Measurements from ENCODE around the gene CYRIA.

Gene CYRIA

DNA sequence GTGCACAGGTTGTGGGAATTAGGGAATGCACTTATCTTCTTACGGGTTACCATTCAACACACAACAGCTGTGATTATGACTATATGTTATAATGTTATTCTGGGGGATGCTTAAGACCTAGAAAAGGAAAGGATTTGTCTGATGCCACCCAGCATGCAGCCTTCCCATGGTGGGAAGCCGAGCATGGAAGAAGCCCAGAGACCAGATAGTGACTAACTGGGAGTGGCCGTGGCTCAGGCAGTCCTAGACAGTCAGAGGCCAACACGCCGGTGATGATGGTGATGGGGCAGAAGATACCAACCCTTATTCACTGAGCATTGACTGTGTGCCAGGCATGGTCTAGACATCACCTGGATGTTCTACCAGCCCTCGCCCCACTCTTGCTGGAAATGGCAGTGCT, 35.9 kb downstream of the CYRIA start:
- DNase-seq (ENCODE audit: low read depth), result no peak

DNA sequence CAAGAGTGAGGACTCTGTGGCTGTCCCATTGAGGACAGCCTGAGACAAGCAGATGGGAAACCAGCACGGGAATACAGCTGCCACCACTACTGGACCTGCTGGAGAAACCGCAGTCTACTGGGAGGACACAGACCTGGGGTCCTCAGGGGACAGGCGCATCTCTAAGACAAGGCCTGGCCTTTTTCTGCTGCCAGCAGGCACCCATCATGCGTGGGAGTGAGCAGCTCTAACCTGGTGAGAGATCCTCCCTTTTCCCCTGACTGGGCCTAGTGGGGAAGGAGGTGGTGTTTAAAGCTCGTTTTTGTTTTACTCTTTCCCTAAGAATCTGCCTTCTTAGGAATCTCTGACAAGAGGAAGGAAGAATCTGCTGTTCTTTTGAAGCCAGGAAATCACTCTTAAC, 36.6 kb downstream of the CYRIA start:
- DNase-seq (ENCODE audit: low read depth), result no peak

DNA sequence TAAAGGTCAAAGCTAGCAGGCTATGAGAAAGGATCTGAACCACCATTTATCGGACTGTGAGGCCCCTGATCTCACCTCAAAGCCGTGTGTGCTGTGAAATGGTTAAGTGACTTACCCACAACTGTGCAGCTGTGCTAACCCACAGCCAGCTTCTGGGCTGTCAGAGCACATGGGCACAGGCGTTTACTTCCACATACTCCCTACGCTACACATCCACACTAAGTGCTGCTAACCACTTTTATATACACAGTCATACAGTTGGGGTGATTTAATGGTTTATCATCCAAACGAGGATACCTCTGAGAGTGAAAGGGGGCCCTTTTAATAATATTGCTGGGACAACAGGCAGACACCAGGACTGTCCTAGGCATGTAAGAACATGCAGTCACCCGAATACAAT, 37.3 kb downstream of the CYRIA start:
- no peak for DNase-seq (ENCODE audit: low read depth)

DNA sequence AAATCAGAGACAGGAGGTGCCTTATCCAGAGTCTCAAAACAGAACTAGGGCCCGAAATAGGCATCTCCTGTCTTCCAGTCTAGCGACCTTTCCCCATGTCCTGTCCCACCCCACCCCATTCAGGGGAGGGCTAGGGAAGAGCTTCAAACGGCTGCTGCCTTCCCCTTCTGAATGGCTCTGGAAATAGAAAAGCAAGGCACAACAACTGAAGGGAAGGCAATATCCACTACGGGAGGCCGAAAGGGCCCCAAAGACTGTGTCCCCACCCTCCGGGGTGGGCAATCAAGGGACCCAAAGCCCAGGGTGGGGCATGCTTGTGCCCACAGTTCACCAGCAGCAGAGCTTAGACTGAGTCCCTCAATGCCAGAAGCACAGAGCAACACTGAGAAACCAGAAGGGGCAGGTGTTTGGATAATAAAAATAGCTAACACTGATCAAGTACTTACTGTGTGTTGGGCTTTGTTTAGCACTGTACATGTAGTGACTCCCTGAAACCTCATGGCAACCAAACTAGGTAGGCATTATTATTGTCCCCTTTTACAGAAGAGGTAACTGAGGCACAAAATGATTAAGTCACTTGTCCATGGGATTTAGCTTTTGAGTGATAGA, 38.5 kb downstream of the CYRIA start:
- no peak for DNase-seq (ENCODE audit: low read depth)

DNA sequence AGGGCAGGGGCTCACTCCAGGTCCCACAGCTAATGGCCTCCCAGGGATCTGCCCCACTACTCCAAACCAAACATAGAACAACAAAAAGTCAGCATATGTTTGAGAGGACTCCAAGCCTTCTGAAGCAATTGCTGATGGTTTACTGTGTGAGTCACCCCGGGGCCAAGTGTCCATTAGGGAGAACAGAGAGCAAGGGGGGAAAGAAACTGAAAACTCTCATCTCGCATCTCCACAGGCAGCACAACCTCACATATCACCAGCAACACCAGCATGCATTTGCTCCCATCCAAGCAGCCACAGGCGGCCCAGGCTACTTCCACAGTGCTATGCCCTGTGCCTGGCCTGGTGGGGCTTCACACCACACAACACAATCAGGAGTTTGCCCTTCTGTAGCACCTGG, 39.1 kb downstream of the CYRIA start:
- DNase-seq (ENCODE audit: low read depth), result no peak

DNA sequence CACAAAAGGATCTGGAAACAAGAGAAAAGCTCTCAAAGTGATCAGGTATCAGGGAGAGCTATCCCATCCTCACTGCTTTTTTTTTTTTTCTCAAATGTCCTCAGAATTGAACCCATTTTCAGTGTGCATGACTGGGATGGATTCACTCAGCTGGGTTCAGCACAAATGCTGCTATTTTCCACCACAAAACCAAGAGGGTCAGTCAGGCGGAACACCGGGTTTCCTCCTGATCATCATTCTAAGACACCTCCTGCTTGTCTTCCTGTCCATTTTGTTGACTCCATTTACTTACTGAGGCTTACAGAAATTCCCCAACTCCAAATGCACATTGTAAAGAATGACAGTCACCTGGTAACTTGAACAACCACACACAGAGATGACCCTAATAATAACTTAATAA, 39.9 kb downstream of the CYRIA start:
- DNase-seq (ENCODE audit: low read depth), result no peak

DNA sequence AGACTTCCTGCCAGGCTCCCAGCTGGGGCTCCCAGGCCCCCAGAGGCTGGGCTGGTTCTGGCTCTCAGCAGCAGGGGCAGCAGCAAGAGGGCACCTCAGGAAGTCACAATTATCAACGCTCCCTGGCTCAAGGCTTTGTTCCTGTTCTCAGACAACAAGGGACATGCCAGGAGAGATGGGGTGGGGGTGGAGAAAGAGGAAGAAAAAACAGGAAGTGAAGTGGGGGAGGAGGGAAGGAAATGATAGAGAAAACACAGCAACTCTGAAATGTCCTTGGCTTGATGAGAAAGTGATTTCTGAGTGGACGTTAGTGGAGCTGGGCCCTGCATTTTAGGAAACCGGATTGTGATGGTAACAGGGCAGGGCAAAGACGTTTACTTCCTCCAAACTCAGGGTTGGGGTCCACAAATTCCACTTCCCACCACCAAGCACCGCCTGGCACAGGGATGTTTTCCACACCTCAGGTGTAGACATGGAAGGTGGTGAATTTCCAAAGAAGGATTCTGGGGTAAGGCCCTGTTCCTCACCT, 40.4 kb downstream of the CYRIA start:
- peak; percentile 66 for DNase-seq (ENCODE audit: low read depth)

DNA sequence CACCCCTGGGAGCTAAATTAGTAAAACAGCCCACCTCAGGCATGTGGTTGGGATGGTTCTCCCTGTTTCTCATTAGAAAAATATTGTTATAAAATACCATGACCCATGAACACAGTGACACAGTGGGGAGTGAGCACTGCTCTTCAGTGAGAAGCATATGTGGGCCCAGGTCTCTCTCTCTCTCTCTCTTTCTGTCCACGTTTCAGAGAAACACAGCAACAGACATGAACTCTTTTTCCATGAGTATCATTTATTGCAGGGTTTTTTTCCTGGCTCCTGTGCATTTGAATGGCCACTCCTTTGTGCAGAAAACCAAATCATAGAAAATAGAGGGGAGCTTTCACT, 41.2 kb downstream of the CYRIA start:
- no peak for DNase-seq (ENCODE audit: low read depth)

DNA sequence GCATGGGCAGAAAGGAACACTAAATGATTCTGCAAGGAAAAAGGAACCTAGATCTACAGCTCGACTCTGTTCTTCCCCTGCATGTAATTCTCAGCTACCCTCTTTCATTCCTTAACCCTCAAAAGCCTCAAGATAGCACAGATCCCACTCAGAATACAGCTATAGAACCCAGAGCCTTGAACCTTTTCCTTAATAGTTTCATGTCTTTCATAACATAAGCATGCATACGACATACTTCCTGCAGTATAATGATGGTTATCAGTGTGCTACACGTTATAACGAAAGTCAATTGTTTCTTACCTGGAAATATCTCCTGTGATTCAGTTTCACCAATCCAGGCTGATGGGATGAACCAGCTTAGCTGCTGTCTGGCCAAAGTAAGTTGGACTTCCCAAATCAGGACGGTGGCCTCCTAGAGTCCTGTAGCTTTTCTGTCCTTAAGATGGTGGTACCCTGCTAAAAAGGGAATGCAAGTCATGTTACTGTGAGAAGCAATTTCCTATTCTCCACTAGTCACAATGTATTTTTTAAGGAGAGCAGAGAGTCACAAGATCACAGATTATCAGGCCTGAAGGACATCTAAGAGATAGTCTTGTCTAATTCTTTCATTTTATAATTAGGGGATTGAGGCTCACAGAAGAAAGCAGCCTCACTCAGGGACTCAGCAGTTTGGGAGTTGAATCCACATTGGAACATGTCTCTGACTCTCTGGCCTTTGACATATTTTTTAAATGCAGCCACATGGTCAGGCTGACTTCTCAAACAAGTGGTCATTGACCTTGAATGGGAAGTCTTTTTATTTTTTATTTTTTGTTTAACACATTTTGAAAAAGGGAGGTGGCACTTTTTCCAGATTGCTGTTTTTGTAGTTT, 41.8 kb downstream of the CYRIA start:
- DNase-seq (ENCODE audit: low read depth), result no peak

DNA sequence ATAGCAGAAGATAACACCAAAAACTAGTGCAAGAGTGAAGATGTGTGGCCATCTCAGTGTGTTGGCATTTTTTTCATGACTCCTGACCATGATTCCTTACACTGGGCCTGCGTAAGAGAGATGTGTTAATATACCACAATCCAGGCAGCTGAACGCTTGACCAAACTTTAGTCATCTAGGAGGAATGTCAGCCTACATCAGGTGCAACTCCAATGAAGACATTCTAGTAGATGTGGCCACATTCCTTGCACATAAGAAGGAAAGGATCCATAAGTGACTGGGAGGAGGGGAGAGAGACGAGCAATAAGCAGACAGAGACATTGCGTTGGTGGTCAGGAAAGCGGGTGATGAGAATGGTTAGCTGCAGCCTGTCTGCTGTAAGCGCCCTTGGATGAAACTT, 42.6 kb downstream of the CYRIA start:
- no peak for DNase-seq (ENCODE audit: low read depth)

DNA sequence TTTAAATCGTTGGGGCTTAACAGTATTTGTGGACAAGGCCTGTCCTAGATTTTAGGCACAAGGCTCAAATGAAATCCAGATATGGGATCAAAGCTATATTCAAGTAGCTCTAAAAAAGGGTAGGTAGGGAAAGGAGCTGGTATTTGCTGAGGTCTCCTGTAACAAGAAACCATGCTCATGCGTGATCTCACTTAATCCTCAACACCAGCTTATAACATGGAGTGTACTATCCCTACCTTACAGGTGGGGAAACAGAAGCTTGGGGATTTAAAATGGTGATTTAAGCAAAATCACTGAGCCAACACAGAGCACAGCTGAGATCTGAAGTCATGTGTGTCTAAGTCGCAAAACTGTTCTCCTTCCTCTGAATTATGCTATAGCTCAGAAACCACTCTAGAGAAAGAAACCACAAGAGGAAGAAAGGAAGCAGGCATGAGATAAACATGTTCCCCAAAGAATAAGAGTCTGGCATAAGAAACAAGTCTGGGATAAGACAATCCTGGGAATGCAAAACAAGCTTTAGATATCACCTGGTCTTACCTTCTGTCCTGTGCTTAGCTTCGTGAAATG, 43.1 kb downstream of the CYRIA start:
- no peak for DNase-seq (ENCODE audit: low read depth)

DNA sequence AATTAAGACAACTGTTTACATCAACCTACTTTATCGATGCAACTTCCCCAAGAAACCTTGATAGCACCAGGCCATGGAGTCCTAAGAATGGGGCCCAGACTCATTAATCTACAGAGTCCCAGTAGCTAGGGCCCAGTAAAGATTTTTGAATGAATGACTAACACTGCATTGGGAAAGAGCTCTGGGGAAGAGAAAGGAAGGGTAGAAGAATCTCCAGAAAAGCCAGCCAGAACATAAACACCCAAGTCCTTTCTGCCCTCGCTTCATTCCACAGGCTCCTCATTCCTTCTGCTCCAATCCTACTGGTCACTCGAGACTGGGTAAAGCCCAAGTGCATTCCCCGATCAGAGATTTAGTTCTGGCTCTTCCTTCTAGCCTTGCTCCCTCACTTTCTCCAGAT, 44.3 kb downstream of the CYRIA start:
- DNase-seq (ENCODE audit: low read depth), result no peak

DNA sequence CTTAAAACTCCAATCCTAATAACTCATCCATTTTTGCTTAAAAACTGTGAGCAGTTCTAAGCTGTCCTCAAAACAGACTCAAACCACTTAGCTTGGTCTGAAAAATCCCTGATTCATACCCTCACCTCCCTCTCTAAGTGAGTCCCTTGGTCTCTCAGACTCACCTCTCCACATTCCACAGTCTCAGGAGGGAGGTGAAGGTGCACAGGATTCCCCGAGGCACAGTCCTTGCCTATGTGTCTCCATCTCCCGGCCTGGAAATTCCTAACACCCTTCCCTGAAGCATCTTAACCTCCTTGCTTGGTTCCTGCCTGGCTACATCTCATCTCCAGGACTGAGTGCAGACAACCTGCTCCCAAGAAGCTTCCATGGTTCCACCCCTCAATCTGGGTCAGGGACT, 45.0 kb downstream of the CYRIA start:
- no peak for DNase-seq (ENCODE audit: low read depth)

DNA sequence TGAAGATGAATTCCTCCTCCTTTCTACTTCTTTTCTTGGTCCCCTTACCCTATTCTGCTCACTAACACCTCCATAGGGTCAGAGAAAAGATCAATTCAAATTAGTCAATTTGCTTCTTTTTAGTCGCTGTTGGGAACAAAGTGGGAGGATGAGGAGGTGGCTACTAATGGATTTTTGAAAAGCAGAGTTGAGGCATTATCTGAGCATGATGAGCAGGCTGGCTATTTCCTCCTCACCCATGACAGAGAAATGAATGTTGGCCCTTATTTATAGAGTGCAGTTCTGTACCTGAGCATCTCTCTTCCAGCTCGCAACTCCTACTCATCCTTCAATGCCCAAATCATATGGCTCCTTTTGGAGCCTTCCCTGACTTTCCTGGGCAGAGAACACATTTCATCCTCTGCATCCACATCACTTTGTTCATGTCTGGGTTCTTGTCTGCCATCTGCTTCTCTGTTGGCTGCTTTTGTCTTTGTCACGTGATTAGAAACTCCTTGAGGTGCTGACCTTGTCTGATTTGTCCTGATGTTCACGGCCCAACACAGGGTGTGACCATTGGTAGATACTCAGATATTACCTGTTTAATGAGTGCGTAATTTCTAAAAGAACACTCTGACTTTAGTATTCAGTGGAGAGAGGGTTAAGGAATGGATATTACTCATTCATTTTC, 45.9 kb downstream of the CYRIA start:
- no peak for DNase-seq (ENCODE audit: low read depth)

DNA sequence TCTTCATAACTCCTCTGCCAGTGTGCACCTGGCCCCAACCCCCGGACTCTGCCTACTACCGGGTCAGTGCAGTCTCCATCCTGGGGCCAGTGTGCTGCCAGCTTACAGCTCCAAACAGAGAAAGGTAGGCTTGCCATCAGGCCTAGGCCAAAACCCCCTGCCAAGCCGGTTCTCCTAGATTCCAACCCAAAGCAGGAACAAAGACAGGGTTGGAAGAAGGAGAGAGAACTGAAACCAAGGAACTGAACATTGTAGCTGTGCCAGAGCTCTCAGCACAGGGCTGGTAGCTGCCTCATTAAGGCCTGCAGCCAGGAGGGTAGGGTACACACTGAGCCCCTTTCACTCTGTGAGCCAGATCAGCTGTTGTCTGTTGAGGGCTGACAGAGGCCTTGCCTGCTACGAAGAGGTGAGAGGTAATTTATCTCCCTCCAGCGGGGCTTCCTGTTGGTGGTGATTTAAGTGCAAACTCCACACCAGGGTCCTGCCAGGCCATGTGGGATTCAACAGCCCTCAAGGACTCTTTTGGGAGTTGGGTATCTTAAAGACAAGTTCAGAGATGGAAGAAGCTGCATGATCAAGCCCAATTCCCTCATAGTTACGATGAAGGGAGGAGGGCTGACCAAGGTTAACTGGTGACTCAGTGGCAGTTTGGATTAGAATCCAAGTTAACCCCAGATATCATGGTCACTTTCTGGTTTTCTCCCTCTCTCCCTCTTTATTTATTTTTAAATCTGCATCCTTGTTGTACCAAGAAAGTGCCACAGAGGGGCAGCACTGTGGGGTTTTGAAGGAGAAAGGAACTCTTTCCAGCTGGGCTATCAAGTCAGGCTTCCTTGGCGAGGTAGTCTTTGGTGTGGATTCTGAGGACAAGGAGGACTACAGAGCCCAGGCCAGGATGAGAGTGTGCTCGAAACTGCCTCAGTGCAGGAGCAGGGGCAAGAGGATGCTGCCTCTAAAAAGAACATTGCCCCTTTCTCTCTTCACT, 48.1 kb downstream of the CYRIA start:
- no peak for DNase-seq (ENCODE audit: low read depth)

Measured in CMK (cell line).